COLO668 (cell line): Measurements from ENCODE around the gene TOB2.
"Not testable (repeated sequence)": the region's sequence is repeated elsewhere in the genome, so short reads cannot be mapped to it uniquely, and the experiment has no call there.

Experiments used
- DNase-seq: peaks from one replicate; lab custom pipeline; 2025; ENCODE audit not compliant: unreplicated experiment; lab: John Stamatoyannopoulos, UW

Gene TOB2

DNA sequence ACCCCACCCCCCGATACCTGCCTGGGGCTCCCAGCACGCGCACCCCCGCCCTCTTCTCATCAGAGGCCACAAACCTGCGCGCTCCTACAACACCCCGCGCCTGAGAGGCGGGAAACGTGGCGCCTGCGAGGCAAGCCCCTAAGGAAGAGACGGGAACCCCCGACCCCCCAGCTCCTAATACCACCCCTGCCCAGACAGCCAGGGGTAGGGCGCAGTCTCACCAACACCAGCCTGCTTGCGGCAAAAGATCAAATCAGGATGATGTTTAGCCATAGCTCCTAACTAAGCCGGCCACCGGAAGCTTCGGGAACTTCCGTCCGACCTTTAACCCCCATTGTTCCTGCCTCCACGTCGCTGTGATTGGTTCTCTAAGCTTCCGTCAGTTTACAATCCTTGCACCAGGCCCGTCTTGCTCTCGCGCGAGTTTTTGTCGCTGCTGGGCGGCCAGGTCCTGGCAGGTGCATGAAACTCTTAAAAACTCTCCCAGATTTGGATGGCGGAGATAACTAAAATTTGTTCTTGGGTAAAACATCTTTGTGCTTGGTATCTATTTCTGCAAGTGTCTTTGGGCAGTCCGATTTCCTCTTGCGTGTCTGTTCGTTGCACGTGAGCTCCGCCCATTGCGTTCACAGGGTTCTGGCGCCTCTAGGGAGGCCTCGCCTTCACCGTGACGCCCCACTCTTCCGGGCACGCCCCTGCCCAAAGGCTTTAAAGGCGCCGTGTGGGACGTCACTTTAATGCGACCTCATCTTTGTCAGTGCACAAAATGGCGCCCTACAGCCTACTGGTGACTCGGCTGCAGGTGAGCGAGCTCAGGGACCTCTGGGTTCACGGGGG, 22.0 kb upstream of the TOB2 start, which contains the start of the genes ACO2 and PHF5A:
ACO2 (plus strand) TSS at position 737 of the 837 bp plus-strand sequence; CDS start at position 767, 30 bp downstream.
PHF5A (minus strand) TSS at position 312 of the 837 bp plus-strand sequence; CDS start at position 273, 39 bp downstream.
- DNase-seq: peak; percentile 97

- no peak for DNase-seq
Observed at GRCh38 chr22:41461901-41462300, 15.3 kb upstream of the TOB2 start.

DNA sequence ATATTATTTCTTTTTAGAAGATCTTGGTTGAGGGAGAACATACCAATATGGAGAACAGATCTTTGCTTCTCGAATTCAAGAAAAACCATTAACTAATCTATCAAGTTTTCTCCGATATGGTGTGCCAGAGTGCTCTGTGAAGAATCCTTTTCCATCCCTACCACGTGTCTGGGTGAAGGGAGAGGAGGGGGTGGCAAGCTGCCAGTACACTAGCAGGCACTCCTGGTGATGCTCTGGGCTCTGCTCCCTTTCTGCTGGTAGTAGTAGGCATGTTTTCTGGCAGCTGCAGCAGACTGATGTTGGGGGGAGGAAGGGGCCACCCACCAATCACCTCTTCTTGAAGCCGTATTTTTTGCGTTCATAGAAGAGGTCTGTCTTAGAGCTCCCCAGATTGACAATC, 13.5 kb upstream of the TOB2 start:
- DNase-seq: not testable (repeated sequence)

- no peak for DNase-seq
Observed at GRCh38 chr22:41459431-41459830, 12.8 kb upstream of the TOB2 start.

DNA sequence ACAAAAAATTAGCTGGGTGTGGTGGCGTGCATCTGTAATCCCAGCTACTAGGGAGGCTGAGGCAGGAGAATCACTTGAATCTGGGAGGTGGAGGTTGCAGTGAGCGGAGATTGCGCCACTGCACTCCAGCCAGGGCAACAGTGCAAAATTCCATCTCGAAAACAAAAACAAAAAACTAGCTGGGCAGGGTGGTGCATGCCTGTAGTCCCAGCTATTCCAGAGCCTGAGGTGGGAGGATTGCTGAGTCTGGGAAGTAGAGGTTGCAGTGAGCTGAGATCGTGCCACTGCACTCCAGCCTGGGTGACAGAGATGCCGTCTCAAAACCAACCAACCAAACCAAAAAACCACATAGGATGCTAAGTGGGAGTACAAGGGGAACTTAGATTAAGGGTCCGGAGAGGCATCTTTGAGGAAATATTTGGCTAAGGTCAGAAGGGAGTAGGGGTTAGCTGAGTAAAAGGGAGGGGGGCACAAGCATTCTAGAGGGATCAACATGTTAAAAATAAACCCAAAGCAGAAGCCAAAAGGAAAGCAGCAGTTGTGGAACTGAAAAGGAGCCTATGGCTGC, 11.6 kb upstream of the TOB2 start:
- no peak for DNase-seq

DNA sequence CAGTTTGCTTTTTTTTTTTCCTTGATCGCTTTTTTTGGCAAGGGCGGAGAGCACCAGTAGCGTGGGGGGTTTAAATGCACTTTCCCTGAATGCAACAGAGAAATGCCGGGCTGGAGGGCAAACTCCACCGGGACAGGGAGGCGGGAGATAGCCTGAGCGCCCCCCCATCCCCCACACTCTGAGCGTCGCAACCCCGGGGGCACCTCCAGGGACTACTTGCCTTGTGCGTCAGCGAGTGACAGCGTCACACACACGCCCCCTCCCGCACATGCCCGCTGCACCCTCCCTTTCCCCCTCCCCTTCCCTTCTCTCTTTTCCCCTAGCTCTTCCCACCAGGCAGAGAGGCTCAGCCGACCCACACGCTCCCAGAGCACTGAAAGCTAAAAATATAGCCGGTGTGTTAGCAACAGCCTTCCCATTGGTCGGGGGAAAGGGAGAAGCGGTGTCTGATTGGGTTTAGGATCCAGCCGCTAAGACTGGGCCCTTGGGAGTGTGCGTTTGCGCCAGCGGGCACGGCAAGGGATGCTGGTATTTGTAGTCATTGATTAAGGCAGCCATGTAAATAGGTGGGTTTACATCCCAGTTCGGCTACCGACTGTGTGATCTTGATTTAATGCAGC, 1.7 kb upstream of the TOB2 start:
- peak; percentile 94 for DNase-seq

GRCh38 chr22:41447435-41448188, 1.0 kb upstream of the TOB2 start:
- peak; percentile 78 for DNase-seq

DNA sequence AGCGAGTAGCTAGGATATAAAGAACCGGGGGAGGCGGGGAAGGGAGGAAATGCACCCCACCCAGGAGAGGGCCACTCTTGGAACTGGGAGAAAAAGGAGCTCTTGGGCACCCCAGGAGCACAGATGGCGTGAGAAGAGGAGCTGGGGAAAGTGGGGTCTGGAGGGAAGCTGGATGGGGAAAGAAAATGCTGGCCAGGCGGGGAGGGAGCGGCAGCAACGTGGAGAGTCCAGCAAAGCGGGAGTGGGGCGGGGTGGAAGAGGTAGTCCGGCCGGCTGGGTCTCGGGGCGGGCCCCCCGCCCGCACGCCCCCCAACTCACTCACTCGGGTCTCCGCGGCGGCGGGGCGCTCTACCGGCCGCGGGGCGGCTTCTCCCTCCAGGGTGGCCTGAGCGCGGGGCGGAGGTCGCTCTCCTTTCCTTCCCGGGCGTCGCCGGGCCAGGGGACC, 522 bp downstream of the TOB2 start:
- peak; percentile 52 for DNase-seq

- peak; percentile 27 for DNase-seq
Observed at GRCh38 chr22:41445129-41446056, 1.2 kb downstream of the TOB2 start.

GRCh38 chr22:41444360-41445128, 2.1 kb downstream of the TOB2 start:
- DNase-seq: peak; percentile 92

DNA sequence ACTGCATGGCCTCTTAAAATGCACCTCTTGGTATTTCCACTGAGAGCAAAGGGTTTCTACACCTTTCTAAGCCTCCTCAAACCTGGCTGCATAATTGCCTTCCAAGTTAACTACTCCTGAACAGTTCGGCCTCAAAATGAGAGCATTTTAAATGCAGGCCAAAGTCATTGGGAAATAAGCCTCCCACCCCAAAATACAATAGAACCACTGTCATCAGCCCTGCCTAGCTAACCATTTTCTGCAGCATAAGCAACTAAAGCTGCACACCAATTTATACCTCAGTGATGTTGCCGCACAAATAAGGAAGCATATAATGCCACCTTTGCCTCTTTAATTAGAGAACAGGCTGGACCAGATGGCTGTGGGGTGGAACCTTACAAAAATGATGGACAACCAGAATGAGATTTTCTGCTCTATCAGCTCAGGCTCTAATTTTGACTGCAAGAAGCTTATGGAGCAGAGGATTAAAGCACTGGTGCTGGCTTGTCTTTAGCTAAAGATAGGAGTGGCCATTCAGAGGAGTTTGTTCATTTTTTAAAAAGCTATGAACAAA, 4.3 kb downstream of the TOB2 start:
- no peak for DNase-seq

DNA sequence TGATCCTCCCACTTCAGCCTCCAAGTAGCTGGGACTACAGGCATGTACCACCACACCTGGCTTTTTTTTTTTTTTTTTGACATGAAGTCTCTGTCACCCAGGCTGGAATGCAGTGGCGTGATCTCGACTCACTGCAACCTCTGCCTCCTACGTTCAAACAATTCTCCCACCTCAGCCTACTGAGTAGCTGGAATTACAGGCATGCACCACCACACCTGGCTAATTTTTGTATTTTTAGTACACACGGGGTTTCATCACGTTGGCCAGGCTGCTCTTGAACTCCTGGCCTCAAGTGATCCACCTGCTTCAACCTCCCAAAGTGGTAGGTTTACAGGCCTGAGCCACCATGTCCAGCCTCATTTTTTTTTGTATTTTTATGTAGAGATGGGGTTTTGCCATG, 6.1 kb downstream of the TOB2 start:
- DNase-seq: not testable (repeated sequence)

DNA sequence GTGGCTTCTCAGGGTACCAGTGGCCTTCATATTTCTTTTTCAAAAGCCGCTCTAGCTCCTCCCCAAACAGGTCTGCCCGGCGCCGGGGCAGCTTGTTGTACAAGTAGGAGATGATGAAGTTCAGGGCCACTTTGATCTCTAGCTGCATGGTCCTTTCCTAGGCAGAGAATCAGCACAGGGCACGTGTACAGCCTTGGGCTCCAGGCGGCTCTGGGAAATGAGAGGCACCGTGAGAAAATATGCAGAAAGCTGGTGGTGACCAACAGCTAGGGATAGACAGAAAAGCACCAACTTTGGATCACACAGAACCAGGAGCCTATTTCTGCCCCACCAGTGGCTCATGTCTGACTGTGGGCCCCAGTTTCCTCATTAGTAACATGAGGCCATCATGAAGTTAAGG, 9.4 kb downstream of the TOB2 start:
- no peak for DNase-seq

GRCh38 chr22:41436322-41437113, 10.1 kb downstream of the TOB2 start:
- DNase-seq: no peak

GRCh38 chr22:41435560-41435959, 11.0 kb downstream of the TOB2 start:
- DNase-seq: no peak

DNA sequence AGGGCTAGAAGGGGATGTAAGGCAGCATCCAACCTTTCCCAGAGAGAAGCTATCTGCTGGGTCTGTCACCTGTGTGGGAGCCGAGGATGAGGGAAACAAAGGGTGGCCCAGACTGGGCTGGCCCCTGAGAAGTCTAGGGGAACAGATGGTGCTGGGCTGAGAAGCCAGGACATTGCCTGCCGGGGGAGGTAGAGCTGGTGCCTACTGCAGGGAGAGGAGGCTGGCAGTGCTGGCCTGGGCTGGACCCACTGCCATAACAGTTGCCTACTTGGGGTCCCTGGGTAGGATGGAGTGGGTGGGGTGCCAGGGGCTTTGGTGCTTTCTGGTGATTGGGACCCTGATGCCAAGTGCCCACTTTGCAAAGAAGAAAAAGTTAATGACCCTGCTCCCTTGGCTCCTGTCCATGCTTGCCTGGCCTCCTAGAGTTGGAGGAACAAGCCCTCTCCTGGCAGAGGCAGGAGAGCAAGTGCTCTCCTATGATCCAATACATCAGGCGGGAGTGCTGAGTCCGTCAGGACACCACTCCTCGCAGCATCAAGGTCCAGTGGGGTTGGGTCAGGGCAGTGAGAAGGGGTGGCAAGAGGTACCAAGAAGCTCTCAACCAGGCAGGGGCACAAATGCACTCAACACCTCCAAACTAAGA, 12.1 kb downstream of the TOB2 start:
- not testable (repeated sequence) for DNase-seq

DNA sequence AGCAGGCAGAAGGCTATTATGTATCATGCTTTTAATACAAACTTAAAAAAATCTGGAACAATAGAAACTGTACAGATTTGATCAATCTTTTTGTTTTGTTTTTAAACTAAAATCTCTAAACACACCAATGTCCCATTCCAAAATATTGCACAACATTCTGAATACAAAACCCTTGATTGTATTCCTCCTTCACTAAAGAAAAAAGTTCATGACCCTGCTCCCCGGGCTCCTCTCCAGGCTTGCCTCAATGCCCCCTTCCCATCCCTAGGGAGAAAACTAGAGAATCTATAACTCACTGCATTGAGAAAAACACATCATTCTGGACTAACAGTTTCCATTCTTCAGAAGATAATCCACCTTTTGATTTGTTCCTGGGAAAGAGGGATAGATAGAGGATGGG, 13.1 kb downstream of the TOB2 start:
- not testable (repeated sequence) for DNase-seq

- DNase-seq: no peak
Observed at GRCh38 chr22:41431656-41432055, 14.9 kb downstream of the TOB2 start.
